ENCODE data around the gene CPSF4. TPM values are rescaled to one million over a fixed set of nuclear protein-coding genes. Genes with fewer than 3 reads are reported as not detected.

The CPSF4 gene
- total RNA-seq, 2 donors from 2014 or later = 16.6 to 39.2 TPM

DNA sequence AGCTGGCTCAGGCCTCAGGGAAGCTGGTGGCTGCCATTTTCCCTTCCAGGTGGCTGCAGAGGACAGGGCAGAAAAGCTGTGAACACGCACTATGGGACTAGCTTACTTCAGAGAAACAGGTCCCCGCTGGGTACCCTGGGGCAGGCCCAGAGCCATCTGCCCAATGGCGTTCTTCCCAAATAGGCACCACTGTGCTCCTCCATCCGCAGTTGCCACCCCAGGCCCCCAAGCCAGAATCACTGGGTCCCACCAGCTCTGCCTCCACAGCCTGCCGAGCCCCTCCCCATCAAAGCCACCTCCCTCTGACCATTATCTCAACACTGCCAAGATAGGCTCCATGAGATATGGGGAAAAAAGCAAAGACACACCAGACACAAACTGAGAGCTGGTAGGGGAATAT is 18.5 kb upstream of the CPSF4 start:
- DNase-seq = no peak
- H3K36me3 ChIP-seq = peaks cover 40% of the 10 kb centered on the region

DNA sequence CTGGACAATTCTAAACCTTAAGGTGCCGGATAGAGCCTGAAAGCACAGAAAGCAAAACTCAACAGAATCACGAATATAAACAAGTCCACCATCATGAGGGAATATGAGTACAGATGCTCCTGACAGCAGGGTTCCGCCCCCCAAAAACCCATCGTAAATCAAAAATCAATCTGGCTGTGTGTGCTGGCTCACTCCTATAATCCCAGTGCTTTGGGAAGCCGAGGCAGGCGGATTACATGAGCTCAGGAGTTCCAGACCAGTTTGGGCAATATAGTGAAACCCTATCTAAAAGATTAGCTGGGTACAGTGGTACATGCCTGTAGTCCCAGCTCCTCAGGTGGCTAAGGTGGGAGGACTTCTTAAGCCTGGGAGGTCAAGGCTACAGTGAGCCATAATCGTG is 17.8 kb upstream of the CPSF4 start:
- intact Hi-C loops (cut with DNase I) = no loop called here
- no peaks in the 10 kb centered on the region for H3K27me3 ChIP-seq
- no peak overlapping the region for H3K4me3 ChIP-seq
- no peak overlapping the region for H3K27ac ChIP-seq
- H3K4me1 ChIP-seq = no peaks in the 10 kb centered on the region
- no peak for DNase-seq
- no peak overlapping the region for H3K9ac ChIP-seq (ENCODE audit: low read depth in 2 of 2, low read length in 2 of 2)
- no peaks in the 10 kb centered on the region for H3K9me3 ChIP-seq
- peaks cover 40% of the 10 kb centered on the region for H3K36me3 ChIP-seq
- TF ChIP-seq, protein P1, sequence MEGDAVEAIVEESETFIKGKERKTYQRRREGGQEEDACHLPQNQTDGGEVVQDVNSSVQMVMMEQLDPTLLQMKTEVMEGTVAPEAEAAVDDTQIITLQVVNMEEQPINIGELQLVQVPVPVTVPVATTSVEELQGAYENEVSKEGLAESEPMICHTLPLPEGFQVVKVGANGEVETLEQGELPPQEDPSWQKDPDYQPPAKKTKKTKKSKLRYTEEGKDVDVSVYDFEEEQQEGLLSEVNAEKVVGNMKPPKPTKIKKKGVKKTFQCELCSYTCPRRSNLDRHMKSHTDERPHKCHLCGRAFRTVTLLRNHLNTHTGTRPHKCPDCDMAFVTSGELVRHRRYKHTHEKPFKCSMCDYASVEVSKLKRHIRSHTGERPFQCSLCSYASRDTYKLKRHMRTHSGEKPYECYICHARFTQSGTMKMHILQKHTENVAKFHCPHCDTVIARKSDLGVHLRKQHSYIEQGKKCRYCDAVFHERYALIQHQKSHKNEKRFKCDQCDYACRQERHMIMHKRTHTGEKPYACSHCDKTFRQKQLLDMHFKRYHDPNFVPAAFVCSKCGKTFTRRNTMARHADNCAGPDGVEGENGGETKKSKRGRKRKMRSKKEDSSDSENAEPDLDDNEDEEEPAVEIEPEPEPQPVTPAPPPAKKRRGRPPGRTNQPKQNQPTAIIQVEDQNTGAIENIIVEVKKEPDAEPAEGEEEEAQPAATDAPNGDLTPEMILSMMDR (IDR thresholded peaks at IDR 0.05) = no peak

More for the DNA sequence above, 18.5 kb upstream of the CPSF4 start:
- no peaks in the 10 kb centered on the region for H3K27me3 ChIP-seq
- H3K4me3 ChIP-seq = no peak overlapping the region
- TF ChIP-seq, protein P1 (IDR thresholded peaks at IDR 0.05) = no peak
- intact Hi-C loops (cut with DNase I) = no loop called here
- H3K9me3 ChIP-seq = no peaks in the 10 kb centered on the region
- no peak overlapping the region for H3K27ac ChIP-seq
- H3K4me1 ChIP-seq = no peaks in the 10 kb centered on the region
- no peak overlapping the region for H3K9ac ChIP-seq (ENCODE audit: low read depth in 2 of 2, low read length in 2 of 2)

DNA sequence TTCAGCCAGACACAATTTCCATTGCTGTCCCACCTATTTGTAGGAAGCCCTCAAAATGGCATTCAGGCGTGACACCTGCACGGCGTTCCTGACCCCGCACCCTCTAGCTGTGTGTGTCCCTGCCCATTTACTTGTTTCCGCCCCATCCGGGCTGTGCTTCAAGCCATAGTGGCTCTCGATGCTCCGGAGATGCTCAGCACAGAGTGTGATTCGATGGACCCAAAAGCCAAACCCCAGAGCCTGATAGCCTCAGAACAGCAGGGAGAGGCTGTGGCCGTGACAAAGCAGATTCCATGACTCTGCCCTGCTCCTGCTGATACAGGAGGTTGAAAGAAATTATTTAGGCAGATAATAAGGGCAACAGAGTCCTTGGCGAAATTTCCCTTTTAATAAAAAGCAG is 16.6 kb upstream of the CPSF4 start:
- Histone ChIP-seq H3K9ac (ENCODE audit: low read depth in 2 of 2, low read length in 2 of 2) (no peak overlapping the region), H3K27ac (no peak overlapping the region), H3K4me3 (no peak overlapping the region), H3K9me3 (no peaks in the 10 kb centered on the region), H3K27me3 (no peaks in the 10 kb centered on the region), H3K36me3 (peaks cover 28% of the 10 kb centered on the region), H3K4me1 (no peaks in the 10 kb centered on the region)
- TF ChIP-seq, protein P1 (IDR thresholded peaks at IDR 0.05) = no peak
- intact Hi-C loops (cut with DNase I) = no loop called here
- DNase-seq = no peak

DNA sequence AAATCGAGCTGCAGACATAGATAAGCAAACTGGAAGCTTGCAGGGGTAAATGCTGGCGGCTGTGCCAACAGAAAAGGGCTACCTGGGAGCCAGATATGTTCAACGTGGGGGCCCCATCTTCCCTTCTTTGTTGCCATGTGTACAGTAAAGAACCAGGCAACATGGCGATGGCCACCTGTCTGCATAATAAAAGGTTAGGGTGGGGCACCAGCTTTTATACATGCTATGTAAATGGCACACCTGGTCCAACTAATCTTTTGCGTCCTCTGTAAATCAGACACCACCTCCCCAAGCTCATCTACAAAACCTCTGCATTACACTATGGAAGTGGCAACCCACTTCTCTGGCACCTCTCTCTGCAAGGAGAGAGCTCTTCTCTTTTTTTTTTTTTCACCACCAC is 16.1 kb upstream of the CPSF4 start:
- intact Hi-C loops (cut with DNase I) = no loop called here
- Histone ChIP-seq H3K4me3 (no peak overlapping the region), H3K9me3 (no peaks in the 10 kb centered on the region), H3K36me3 (peaks cover 23% of the 10 kb centered on the region), H3K27ac (no peak overlapping the region), H3K27me3 (no peaks in the 10 kb centered on the region), H3K4me1 (no peaks in the 10 kb centered on the region), H3K9ac (ENCODE audit: low read depth in 2 of 2, low read length in 2 of 2) (no peak overlapping the region)
- TF ChIP-seq, protein P1 (IDR thresholded peaks at IDR 0.05) = no peak
- peak; percentile 33 for DNase-seq

DNA sequence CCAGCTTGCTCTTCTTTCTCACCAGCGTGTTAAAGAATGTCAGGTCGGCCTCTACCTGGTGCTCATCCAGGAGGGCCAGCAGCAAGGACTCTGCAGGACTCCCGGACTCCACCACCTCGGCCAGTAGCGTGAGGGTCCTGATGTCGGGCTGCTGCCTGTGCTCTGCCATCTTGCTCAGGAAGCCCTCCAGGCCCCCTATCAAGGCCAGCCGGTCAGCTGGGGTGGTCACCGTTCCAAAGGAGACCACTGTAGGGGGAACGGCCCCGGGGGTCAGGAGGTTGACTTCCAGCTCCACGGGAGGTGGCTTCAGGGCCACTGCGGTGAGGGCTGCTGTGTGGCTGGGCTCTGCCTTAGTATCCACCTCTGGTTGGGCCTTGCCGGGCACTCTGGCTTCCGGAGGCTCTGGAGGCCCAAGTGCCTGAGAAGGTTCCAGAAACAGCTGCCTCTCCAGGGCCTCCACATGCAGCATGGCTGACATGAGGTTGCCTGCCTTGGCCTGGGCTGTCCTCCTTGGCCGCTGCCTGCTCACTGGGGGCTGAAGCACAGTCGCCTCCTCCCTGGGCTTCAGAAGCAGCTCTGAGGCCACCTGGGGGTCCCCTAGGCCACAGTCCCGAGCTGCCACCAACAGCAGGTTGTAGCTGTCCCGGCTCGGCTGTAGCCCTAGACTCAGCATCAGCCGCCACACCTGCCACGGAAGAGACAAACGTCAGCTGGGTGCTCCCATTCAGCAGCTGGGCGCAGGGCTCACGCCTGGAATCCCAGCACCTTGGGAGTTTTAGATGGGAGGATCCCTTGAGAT is 13.6 kb upstream of the CPSF4 start:
- TF ChIP-seq, protein P1 (IDR thresholded peaks at IDR 0.05) = no peak
- H3K4me3 ChIP-seq = no peak overlapping the region
- DNase-seq = no peak
- no peaks in the 10 kb centered on the region for H3K9me3 ChIP-seq
- H3K9ac ChIP-seq (ENCODE audit: low read depth in 2 of 2, low read length in 2 of 2) = no peak overlapping the region
- H3K27ac ChIP-seq = no peak overlapping the region
- no peaks in the 10 kb centered on the region for H3K4me1 ChIP-seq
- no peaks in the 10 kb centered on the region for H3K36me3 ChIP-seq
- intact Hi-C loops (cut with DNase I) = no loop called here
- no peaks in the 10 kb centered on the region for H3K27me3 ChIP-seq

Data from colonic mucosa (tissue), 4 donors.